GM21360 (cell line): ENCODE measurements around the gene SLC50A1.

ENCODE experiments used
- ATAC-seq: cut with Tn5 transposase; IDR thresholded peaks from one replicate; pipeline ENCODE4 v1.9.1; 2021; ENCODE audit warnings: mild to moderate bottlenecking, moderate library complexity; ENCODE audit not compliant: unreplicated experiment

The SLC50A1 gene

GRCh38 chr1:155169541-155169940 lies 33.9 kb downstream of the SLC50A1 start:
- ATAC-seq = no peak

- ATAC-seq = no peak
These were observed 34.6 kb downstream of the SLC50A1 start for GRCh38 chr1:155170101-155170785.

GRCh38 chr1:155170806-155171205 lies 35.2 kb downstream of the SLC50A1 start:
- ATAC-seq = no peak

- ATAC-seq = no peak
These were observed 36.4 kb downstream of the SLC50A1 start for GRCh38 chr1:155171836-155172731.

GRCh38 chr1:155172732-155173477 lies 37.3 kb downstream of the SLC50A1 start, which contains the start of gene KRTCAP2:
KRTCAP2 (minus strand) TSS chr1:155173304; CDS start chr1:155173224, 80 bp downstream.
- peak; percentile 59 for ATAC-seq

GRCh38 chr1:155173478-155174323 lies 38.0 kb downstream of the SLC50A1 start, which contains the start of gene TRIM46:
TRIM46 (plus strand) TSS chr1:155173849; CDS start chr1:155173967, 118 bp downstream.
- no peak for ATAC-seq

- no peak for ATAC-seq
These were observed 39.0 kb downstream of the SLC50A1 start for GRCh38 chr1:155174324-155175280.

GRCh38 chr1:155175281-155175926 lies 39.8 kb downstream of the SLC50A1 start:
- no peak for ATAC-seq

GRCh38 chr1:155175927-155176371 lies 40.3 kb downstream of the SLC50A1 start:
- ATAC-seq = no peak

GRCh38 chr1:155176544-155177071 lies 41.0 kb downstream of the SLC50A1 start:
- ATAC-seq = no peak

- ATAC-seq = no peak
These were observed 41.7 kb downstream of the SLC50A1 start for GRCh38 chr1:155177192-155177917.

- ATAC-seq = no peak
These were observed 42.2 kb downstream of the SLC50A1 start for GRCh38 chr1:155177918-155178281.

GRCh38 chr1:155178441-155179111 lies 42.9 kb downstream of the SLC50A1 start:
- no peak for ATAC-seq

- ATAC-seq = no peak
These were observed 43.7 kb downstream of the SLC50A1 start for GRCh38 chr1:155179112-155180031.

GRCh38 chr1:155181371-155182051 lies 45.9 kb downstream of the SLC50A1 start:
- no peak for ATAC-seq
